ENCODE measurements around the gene RAPGEF1. TPM values are rescaled to one million over a fixed set of nuclear protein-coding genes. Genes with fewer than 3 reads are reported as not detected.

Gene RAPGEF1
- total RNA-seq, 2 donors from 2014 or later: 28.6 to 63.8 TPM

- TF ChIP-seq, protein P1, sequence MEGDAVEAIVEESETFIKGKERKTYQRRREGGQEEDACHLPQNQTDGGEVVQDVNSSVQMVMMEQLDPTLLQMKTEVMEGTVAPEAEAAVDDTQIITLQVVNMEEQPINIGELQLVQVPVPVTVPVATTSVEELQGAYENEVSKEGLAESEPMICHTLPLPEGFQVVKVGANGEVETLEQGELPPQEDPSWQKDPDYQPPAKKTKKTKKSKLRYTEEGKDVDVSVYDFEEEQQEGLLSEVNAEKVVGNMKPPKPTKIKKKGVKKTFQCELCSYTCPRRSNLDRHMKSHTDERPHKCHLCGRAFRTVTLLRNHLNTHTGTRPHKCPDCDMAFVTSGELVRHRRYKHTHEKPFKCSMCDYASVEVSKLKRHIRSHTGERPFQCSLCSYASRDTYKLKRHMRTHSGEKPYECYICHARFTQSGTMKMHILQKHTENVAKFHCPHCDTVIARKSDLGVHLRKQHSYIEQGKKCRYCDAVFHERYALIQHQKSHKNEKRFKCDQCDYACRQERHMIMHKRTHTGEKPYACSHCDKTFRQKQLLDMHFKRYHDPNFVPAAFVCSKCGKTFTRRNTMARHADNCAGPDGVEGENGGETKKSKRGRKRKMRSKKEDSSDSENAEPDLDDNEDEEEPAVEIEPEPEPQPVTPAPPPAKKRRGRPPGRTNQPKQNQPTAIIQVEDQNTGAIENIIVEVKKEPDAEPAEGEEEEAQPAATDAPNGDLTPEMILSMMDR (IDR thresholded peaks at IDR 0.05): no peak
- TF ChIP-seq POLR2AphosphoS5 (IDR thresholded peaks at IDR 0.05): no peak
- no peak for TF ChIP-seq POLR2A (IDR thresholded peaks at IDR 0.05)
- no peak for DNase-seq (ENCODE audit: low spot score)
- H3K4me3 ChIP-seq: no peak overlapping the region
- intact Hi-C loops (cut with DNase I): no loop called here
- no peaks in the 10 kb centered on the region for H3K9me3 ChIP-seq
- H3K27ac ChIP-seq: no peak overlapping the region
- H3K27me3 ChIP-seq (replicated peaks; ENCODE audit: insufficient read depth): no peaks in the 10 kb centered on the region
- no peaks in the 10 kb centered on the region for H3K4me1 ChIP-seq (replicated peaks)
- WGBS: 69% methylated on average over 1 of the region's 1 CpG
- H3K36me3 ChIP-seq: no peaks in the 10 kb centered on the region
These were observed 180.4 kb downstream of the RAPGEF1 start for GRCh38 chr9:131559421-131560000.

DNA sequence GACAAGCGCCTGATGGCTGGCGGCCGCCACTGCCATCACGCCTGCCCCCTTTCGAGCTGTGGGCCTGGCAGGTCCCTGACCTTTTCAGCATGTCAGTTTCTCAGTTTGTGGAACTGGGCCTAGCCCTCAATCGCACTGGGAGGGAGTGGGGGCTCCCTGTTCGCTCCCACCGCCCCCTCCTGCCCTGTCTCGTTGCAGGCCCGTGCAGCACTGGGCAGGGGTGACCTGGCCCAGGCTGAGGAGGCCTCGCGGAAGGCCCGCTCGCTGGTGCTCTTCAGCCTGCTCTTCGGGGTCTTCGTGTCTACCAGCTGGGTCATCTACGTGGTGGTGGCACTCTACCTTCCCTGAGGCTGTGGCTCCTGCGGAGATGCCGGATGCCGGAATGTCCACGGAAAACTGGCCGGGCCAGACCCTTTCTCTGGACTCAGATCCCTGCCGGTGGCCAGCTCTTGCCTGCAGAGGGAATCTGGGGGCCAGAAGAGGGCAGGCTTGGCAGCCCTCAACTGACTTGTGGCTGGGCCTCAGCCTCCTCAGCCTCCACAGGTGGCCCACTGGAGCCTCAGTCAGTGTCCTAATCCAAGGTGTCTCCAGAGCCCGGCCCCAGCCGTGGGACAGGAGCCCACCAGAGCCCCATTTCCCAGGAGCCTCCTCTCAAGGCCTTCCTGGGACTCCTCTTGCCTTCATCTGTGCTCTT lies 181.9 kb downstream of the RAPGEF1 start:
- intact Hi-C loops (cut with DNase I): no loop called here

DNA sequence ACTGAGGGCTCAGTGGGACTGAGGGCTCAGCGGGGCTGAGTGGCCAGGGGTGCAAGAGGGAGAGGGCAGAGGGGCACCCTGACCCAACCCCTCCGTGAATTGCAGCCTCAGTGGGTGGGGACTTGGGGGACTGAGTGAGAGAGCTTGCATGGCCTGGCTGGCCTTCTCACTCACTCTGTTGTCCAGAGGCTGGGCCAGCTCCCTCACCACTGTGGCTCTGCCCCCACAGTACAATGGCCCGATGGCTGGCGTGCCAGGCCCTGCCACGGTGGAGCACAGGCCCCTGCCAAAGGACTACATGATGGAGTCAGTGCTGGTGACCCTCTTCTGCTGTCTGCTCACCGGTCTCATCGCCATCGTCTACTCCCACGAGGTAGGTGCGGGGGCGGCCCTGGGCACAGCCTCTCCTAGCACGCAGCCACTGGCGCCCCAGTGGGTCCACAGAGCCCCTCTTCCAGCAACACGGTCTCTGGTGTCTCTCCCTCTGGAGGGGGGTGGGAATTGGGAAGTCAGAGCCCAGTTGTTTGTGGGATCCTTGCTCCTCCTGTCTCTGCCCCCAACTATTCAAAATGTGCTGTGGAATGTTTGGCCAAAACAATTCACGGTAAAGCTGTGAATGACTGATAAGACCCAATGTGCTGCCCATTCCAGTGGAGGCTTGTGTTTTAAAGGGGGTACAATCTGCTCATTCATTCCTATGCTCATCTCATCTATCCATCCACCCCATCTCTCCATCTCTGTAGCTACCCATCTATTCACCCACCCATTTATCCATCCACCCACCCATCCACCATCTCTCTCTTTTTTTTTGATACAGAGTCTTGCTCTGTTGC lies 183.8 kb downstream of the RAPGEF1 start:
- H3K27me3 ChIP-seq (replicated peaks; ENCODE audit: insufficient read depth): no peaks in the 10 kb centered on the region
- no peaks in the 10 kb centered on the region for H3K36me3 ChIP-seq
- no peaks in the 10 kb centered on the region for H3K4me1 ChIP-seq (replicated peaks)
- no peak overlapping the region for H3K27ac ChIP-seq
- no peak overlapping the region for H3K4me3 ChIP-seq
- H3K9me3 ChIP-seq: no peaks in the 10 kb centered on the region
- intact Hi-C loops (cut with DNase I): no loop called here
- DNase-seq (ENCODE audit: low spot score): no peak
- TF ChIP-seq POLR2A (IDR thresholded peaks at IDR 0.05): no peak
- TF ChIP-seq, protein P1 (IDR thresholded peaks at IDR 0.05): no peak
- 92% methylated on average over 15 of the region's 15 CpGs for WGBS

More for the DNA sequence above, 181.9 kb downstream of the RAPGEF1 start:
- Histone ChIP-seq H3K27me3 (replicated peaks; ENCODE audit: insufficient read depth) (no peaks in the 10 kb centered on the region), H3K4me3 (no peak overlapping the region), H3K4me1 (replicated peaks) (no peaks in the 10 kb centered on the region), H3K27ac (no peak overlapping the region), H3K36me3 (no peaks in the 10 kb centered on the region), H3K9me3 (no peaks in the 10 kb centered on the region)
- TF ChIP-seq POLR2AphosphoS5 (IDR thresholded peaks at IDR 0.05) (no peak), POLR2A (IDR thresholded peaks at IDR 0.05) (no peak)
- TF ChIP-seq, protein P1 (IDR thresholded peaks at IDR 0.05): no peak
- no peak for DNase-seq (ENCODE audit: low spot score)
- 97% methylated on average over 25 of the region's 25 CpGs for WGBS

- Histone ChIP-seq H3K27ac (no peak overlapping the region), H3K27me3 (replicated peaks; ENCODE audit: insufficient read depth) (no peaks in the 10 kb centered on the region), H3K9me3 (no peaks in the 10 kb centered on the region), H3K36me3 (no peaks in the 10 kb centered on the region), H3K4me1 (replicated peaks) (no peaks in the 10 kb centered on the region), H3K4me3 (no peak overlapping the region)
- TF ChIP-seq POLR2A (IDR thresholded peaks at IDR 0.05): no peak
- no peak for TF ChIP-seq POLR2AphosphoS5 (IDR thresholded peaks at IDR 0.05)
- TF ChIP-seq, protein P1 (IDR thresholded peaks at IDR 0.05): no peak
- intact Hi-C loops (cut with DNase I): no loop called here
- no peak for DNase-seq (ENCODE audit: low spot score)
- 74% methylated on average over 25 of the region's 54 CpGs for WGBS
These were observed 185.0 kb downstream of the RAPGEF1 start for GRCh38 chr9:131554843-131555351.
